Pons (tissue), 1 donor: ENCODE measurements around the gene AGK.
"Not testable (repeated sequence)": the region's sequence is repeated elsewhere in the genome, so short reads cannot be mapped to it uniquely, and the experiment has no call there.

Experiments used
- DNase-seq: peaks from one replicate; pipeline ENCODE4 v3.0.0-alpha.2; 2016; ENCODE audit warnings: low spot score

Gene AGK

GRCh38 chr7:141587304-141587703, 36.1 kb downstream of the AGK start:
- DNase-seq, result no peak

GRCh38 chr7:141588912-141589311, 37.7 kb downstream of the AGK start:
- DNase-seq, result no peak

- DNase-seq, result no peak
Observed at GRCh38 chr7:141590071-141590470, 38.9 kb downstream of the AGK start.

GRCh38 chr7:141590666-141591065, 39.5 kb downstream of the AGK start:
- no peak for DNase-seq

GRCh38 chr7:141593134-141593533, 41.9 kb downstream of the AGK start:
- no peak for DNase-seq

GRCh38 chr7:141597966-141598365, 46.8 kb downstream of the AGK start:
- no peak for DNase-seq

- DNase-seq, result no peak
Observed at GRCh38 chr7:141598408-141598807, 47.2 kb downstream of the AGK start.

- no peak for DNase-seq
Observed at GRCh38 chr7:141600168-141601006, 49.2 kb downstream of the AGK start.

- DNase-seq, result no peak
Observed at GRCh38 chr7:141609576-141609975, 58.4 kb downstream of the AGK start.

- DNase-seq, result no peak
Observed at GRCh38 chr7:141610671-141611070, 59.5 kb downstream of the AGK start.

GRCh38 chr7:141612861-141613260, 61.7 kb downstream of the AGK start:
- DNase-seq, result no peak

GRCh38 chr7:141617280-141617679, 66.1 kb downstream of the AGK start:
- DNase-seq, result no peak

- no peak for DNase-seq
Observed at GRCh38 chr7:141619745-141620144, 68.5 kb downstream of the AGK start.

- DNase-seq, result no peak
Observed at GRCh38 chr7:141624763-141625162, 73.6 kb downstream of the AGK start.

GRCh38 chr7:141630621-141631020, 79.4 kb downstream of the AGK start:
- DNase-seq, result no peak

GRCh38 chr7:141631525-141631924, 80.3 kb downstream of the AGK start:
- no peak for DNase-seq

GRCh38 chr7:141634065-141634464, 82.9 kb downstream of the AGK start:
- DNase-seq, result no peak

GRCh38 chr7:141636053-141636452, 84.8 kb downstream of the AGK start:
- no peak for DNase-seq

- DNase-seq, result no peak
Observed at GRCh38 chr7:141640239-141640840, 89.1 kb downstream of the AGK start.

- DNase-seq, result no peak
Observed at GRCh38 chr7:141641876-141642275, 90.7 kb downstream of the AGK start.

GRCh38 chr7:141645188-141645587, 94.0 kb downstream of the AGK start:
- no peak for DNase-seq

GRCh38 chr7:141646826-141647480, 95.7 kb downstream of the AGK start:
- no peak for DNase-seq

- not testable (repeated sequence) for DNase-seq
Observed at GRCh38 chr7:141647701-141648100, 96.5 kb downstream of the AGK start.
